Upper lobe of left lung (tissue), 4 donors: ENCODE measurements around the gene ZFP36L2.
A peak's percentile ranks its signal among the peaks of the same experiment; 100 is the strongest.

ENCODE experiments used
- CTCF ChIP-seq, 6 experiments: fragments of 450-650 bp in 4 of 6; fragments of 200-600 bp in 2 of 6; sonication (generic) in 2 of 6; IDR thresholded peaks; one replicate each; pipeline ENCODE4 v1.5.1; 2016 to 2019; ENCODE audit warnings: antibody characterized with exemption in 6 of 6
- EP300 ChIP-seq, 4 donors: sonication (generic); formaldehyde crosslinking; IDR thresholded peaks; one replicate each; pipeline ENCODE4 v1.5.1; 2017; ENCODE audit warnings: antibody characterized with exemption in 4 of 4, control low read depth in 2 of 4
- POLR2AphosphoS5 ChIP-seq, 2 donors: sonication (generic); formaldehyde crosslinking; IDR thresholded peaks; one replicate each; pipeline ENCODE4 v1.5.1; 2017; ENCODE audit warnings: antibody characterized with exemption in 2 of 2

GRCh38 chr2:43269706-43270105 is 43.3 kb upstream of the ZFP36L2 start:
- no peak for TF ChIP-seq CTCF (IDR thresholded peaks at IDR 0.05)
- TF ChIP-seq EP300 (IDR thresholded peaks at IDR 0.05) = peak in 1 of 4 donors; percentile 68
- peak; percentile 38 to 58 for TF ChIP-seq POLR2AphosphoS5 (IDR thresholded peaks at IDR 0.05)
